HG03280 (cell line): ENCODE data around the gene MAX.

Source experiments
- ATAC-seq: cut with Tn5 transposase; IDR thresholded peaks from one replicate; pipeline ENCODE4 v1.9.1; 2021; ENCODE audit warnings: mild to moderate bottlenecking, moderate library complexity; ENCODE audit not compliant: unreplicated experiment

MAX gene

GRCh38 chr14:65102441-65103149 is at the start of gene MAX:
Gene MAX, minus strand, starts transcription at chr14:65102517. Its CDS starts 178 bp downstream, at chr14:65102339.
- ATAC-seq, result peak; percentile 89

GRCh38 chr14:65151609-65151956 is 49.3 kb upstream of the MAX start:
- no peak for ATAC-seq

GRCh38 chr14:65150898-65151608 is 48.7 kb upstream of the MAX start:
- ATAC-seq, result no peak

GRCh38 chr14:65149116-65149515 is 46.8 kb upstream of the MAX start:
- ATAC-seq, result no peak

- ATAC-seq, result no peak
Observed at GRCh38 chr14:65144170-65144569, 41.9 kb upstream of the MAX start.

- ATAC-seq, result no peak
Observed at GRCh38 chr14:65142914-65143625, 40.8 kb upstream of the MAX start.

GRCh38 chr14:65142429-65142828 is 40.1 kb upstream of the MAX start:
- no peak for ATAC-seq

GRCh38 chr14:65141523-65141922 is 39.2 kb upstream of the MAX start:
- no peak for ATAC-seq

- no peak for ATAC-seq
Observed at GRCh38 chr14:65137648-65138307, 35.5 kb upstream of the MAX start.

- no peak for ATAC-seq
Observed at GRCh38 chr14:65134651-65135579, 32.6 kb upstream of the MAX start.

- ATAC-seq, result no peak
Observed at GRCh38 chr14:65132855-65133254, 30.5 kb upstream of the MAX start.

- ATAC-seq, result no peak
Observed at GRCh38 chr14:65131301-65131701, 29.0 kb upstream of the MAX start.

GRCh38 chr14:65128096-65128495 is 25.8 kb upstream of the MAX start:
- ATAC-seq, result no peak

- ATAC-seq, result no peak
Observed at GRCh38 chr14:65117769-65118745, 15.7 kb upstream of the MAX start.

- no peak for ATAC-seq
Observed at GRCh38 chr14:65115615-65116014, 13.3 kb upstream of the MAX start.

- no peak for ATAC-seq
Observed at GRCh38 chr14:65110525-65110924, 8.2 kb upstream of the MAX start.

- no peak for ATAC-seq
Observed at GRCh38 chr14:65109357-65109756, 7.0 kb upstream of the MAX start.

- ATAC-seq, result no peak
Observed at GRCh38 chr14:65107200-65107599, 4.9 kb upstream of the MAX start.

- ATAC-seq, result no peak
Observed at GRCh38 chr14:65106736-65107135, 4.4 kb upstream of the MAX start.
